GM21360 (cell line): Measurements from ENCODE around the gene PKHD1.
"Not testable (repeated sequence)": the region's sequence is repeated elsewhere in the genome, so short reads cannot be mapped to it uniquely, and the experiment has no call there.

Experiments used
- ATAC-seq: cut with Tn5 transposase; IDR thresholded peaks from one replicate; pipeline ENCODE4 v1.9.1; 2021; ENCODE audit warnings: mild to moderate bottlenecking, moderate library complexity; ENCODE audit not compliant: unreplicated experiment

PKHD1 gene

DNA sequence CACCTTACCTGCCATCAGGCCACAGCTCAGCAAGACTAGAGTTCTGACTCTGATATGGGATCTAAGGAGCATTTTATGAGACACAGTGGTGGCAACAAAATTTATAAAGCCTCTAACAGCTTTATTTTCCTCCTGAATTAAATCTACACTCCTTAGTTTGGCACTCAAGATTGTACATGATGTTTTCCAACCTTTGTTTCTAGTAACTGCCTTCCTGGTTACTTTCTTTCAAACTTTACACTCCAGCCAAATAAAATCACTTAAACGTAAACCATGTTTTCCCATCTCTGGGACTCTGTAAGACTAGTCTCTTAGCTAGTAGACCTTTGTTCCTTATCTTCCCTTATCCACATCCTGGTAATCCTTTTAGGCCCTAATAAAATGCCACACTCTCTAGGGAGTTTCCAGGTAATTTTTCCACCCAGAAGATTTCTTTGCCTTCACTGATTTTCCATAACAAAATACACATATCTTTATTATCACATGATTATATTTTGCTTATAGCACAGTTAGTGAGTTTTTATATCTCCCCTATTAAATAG is 92.1 kb downstream of the PKHD1 start:
- no peak for ATAC-seq

DNA sequence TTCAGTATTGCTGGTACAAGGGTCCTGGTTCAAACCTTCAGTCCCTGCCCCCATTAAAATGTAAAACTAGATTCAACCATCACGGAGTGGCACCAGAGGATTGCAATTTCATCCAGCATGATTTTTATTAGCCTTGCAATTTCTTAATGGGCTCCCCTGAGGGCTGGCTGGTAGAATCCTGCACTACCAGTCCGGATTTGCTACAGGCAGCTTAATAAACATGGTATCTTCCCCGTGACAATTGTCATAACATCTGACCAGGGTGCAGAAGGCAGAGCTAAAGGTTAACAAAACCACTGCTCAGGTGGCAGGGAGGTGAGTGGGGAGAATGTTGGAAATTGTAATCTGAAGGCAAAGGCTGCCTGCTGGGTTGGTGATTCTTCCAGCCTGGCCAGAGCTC is 94.5 kb downstream of the PKHD1 start:
- ATAC-seq, result no peak

DNA sequence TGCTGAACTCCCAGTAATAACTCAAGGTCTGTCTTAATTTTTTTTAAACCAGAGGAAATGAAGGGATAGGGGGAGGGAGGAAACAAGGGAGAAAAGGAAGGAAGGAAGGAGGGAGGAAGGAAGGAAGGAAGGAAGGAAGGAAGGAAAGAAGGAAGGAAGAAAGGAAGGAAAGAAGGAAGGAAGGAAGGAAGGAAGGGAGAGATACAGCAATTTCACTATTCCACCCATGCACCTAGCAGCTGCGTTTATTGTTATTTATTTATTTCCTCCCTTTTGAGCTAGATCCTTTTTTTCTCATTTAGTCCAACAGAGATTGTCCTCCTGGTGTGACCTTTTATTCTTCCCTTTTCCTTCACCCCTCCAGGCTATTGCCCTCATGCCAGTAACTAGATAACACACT is 97.6 kb downstream of the PKHD1 start:
- ATAC-seq, result no peak

DNA sequence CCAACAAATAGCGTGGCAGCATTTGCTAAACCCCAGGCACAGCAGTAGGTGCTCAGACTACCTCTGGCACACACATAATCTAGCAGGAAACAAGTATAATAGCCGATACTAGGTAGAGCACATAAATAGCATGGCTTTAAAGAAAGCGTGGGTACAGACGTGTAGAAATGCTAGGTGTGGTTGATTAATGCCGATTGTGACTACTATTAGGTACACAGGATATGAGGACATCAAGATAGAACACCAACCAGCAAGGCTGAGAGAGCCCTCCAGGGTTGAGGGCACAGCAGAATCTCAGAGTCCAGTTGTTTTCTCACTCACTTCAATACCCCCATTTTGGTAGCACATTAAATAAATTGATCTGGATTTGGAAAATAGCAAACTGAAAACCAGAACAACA is 100.5 kb downstream of the PKHD1 start:
- ATAC-seq, result no peak

DNA sequence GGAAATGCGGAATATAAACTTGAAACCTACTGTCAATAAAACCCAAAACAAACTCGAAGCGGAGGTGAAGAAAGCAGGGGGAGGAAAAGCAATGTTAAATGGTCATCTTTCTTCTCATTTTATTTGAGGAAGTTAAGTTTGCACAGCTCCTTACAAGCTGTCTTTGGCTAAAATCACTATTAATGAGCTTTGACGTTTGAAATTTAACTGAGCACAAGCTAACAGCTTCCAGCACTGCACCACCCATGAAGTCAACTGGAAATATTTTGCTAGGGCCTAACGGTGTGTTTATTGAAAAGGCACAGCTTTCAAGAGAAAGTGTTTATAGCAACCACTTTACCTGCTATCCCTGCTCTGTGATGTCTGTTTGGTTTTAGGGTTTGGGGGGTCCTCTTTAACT is 103.8 kb downstream of the PKHD1 start:
- no peak for ATAC-seq

DNA sequence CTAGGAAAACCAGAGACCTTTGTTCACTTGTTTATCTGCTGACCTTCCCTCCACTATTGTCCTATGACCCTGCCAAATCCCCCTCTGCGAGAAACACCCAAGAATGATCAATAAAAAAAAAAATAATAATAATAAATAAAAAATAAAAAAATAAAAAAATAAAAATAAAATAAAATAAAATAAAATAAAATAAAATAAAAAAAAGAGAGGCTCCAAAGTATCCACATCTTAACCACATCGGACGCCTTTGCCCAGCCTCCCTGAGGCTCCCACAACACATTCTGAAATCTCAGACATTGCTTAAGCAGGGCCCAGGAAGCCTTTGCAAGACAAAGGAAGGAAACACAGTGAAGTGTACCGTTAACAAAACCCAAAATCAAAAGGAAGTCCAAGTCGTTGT is 104.7 kb downstream of the PKHD1 start:
- not testable (repeated sequence) for ATAC-seq

DNA sequence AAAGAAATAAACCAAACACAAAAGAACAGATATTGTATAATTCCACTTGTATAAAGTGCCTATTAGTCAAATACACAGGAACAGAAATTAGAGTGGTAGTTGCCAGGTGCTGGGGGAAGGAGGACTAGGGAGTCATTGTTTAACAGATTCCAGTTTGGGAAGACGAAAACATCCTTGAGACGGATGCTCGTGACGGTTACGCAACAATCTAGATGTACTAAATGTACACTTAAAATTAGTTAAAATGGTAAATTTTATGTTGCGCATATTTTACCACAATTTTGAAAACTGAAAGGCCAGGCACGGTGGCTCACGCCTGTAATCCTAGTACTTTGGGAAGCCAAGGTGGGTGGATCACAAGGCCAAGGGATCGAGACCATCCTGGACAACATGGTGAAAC is 111.0 kb downstream of the PKHD1 start:
- no peak for ATAC-seq

DNA sequence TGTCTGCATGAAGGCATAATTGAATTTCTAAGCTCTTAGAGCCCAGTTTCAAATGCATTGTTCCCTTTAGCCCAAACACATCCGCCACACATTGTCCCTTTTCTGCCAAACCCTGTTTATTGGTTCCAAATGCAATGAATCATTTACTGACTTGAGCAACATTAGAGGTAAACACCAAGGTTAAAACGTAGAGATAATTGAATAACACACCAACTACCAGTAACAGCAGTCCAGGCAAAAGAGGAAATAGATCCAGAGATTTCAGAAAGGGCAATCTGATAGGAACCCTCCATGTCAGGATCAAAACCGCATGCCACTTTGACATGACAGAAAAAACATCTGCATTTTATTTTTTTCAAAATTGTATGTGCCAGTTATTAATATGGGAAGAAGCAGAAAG is 114.8 kb downstream of the PKHD1 start:
- no peak for ATAC-seq

DNA sequence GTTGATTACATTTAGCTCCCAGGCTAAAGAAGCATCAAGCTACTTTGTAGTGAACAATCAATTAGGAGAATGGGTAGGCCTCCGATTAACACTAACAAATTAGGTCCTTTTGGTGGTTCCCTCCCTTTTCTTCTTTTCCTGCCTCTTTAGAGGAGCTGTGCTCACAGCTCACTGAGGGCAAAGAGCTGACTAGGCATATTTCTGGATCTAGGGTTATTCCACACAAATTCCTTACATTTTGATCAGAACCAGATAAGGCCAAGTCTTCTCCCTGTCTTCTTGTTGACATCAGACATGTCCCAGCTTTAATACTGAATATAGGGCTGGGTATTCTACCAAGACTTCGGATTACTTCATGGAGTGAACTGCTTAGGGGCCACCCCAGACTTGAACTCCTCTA is 119.1 kb downstream of the PKHD1 start:
- no peak for ATAC-seq

DNA sequence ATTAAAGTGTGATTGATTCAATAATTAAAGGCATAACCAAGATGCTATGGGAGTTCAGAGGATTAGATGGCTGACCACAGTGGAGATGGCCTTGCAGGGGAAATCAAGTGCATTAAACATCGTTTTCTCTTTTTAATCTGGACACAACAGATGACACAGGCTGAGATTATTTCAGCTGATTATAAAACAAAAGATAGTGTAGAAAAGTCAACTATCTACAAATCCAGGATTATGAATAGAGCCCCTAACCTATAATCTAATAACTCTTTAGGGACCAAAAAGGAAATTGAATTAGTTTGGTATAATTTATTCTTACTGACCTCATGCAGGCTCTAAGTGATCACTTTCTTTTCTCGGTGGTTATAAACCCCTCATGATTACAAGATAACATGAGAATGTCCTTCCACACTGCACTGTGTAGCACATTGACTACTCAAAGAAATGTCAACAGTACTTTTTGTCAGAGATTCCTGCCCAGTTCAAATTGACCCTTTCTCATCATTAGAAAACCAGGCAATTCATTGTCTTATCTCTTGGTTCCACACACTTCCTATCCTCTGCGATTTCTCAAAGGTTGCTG is 122.1 kb downstream of the PKHD1 start:
- ATAC-seq, result no peak

DNA sequence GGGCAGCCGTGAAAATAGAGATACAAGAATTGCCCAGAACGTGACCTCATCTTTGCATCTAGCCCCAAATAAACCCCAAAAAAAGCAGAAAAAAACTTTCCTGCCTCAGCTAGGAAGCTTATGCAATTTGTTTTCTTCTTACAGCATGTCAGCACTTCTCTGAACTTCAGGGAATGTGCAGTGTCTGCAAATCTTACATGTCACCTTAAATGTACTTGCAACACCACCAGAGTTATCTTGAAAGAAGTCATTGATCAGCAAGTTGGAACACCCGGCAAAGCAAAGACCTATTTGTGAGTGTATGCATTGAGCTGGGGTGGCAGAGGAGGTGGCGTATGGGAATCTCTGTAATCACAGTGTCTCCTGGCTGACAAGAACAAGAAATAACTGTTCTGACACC is 123.4 kb downstream of the PKHD1 start:
- ATAC-seq, result no peak

DNA sequence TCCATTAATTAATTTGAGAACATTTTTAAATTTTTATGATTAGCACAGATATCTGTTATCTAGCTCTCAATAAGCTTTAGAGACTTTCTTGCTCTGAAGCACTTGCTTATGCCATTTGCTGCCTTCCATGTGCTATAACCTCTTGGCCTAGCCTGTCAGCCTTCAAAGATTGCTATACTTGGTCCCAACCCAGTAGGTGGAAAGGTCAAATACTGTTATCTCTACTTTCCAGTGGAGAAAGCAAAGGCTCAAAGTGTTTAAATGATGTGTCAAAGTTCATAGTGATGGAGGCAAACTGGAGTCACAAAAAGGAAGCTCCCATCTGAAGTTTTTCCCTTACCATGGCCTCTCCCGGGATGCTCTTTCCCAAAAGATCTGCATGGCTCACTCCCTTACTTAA is 125.1 kb downstream of the PKHD1 start:
- ATAC-seq, result no peak

DNA sequence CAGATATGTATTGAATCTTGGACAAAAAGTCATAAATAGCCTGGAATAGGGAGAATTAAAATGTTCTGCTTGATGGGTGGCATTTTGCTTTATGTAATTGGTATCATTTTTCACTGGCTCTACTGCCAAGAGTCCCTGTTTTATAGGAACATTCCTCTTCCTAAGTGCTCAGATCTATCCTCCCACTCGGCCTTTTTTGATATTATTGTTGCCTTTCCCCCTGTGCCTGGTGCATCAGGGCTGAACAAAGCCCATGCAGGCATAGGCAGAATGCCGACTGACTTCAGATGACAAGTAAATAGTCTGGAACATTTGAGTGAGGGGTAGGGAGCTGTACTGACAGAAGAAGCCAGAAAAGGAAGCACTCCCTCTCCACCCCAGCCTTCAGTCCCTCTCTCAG is 127.0 kb downstream of the PKHD1 start:
- no peak for ATAC-seq

DNA sequence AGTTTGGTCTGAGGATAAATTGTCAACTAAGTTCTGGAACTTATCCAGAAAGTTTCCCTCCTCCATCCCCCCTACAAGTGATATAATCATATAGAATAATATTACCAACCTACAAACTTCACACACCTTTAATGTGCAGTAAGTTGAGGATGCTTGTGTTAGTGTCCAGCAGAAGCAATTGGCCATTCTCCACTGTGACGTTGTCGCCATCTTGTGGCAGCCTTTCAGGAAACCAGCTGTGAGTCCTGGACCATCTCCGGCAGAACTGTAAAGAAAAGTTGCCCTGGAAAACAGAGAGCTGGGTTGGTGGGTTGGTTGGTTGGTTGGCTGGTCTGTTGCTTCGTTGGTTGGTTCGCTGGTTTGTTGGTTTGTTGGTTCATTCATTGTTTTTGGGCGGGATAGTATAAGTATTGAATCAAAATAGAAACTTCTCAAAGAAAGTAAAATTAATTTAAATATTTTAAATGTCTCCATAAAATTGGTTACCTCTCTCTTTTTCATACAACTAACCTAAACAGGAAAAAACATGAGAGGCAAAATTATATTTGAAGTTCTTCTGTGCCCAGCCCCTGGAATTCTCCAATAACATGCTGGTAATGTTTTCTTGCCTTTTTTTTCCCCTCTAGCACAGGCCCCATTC is 127.5 kb downstream of the PKHD1 start:
- peak; percentile 75 for ATAC-seq

DNA sequence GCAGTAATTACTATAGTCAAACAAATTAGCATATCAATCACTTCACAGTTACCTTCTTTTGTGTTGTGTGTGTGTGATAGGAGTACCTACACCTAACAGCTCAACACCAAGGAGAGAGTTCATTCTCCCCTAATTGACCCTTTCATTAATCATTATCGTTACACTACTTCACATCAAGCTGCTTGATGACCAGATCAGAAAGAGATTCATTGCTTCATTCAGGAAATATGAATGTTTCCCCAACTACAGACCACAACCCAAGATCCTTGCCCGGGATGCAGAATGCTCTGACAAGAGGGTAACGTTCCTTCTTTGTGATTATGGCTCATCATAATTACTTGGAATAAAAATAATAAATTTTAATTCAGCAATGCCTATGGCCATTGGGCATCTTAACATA is 132.7 kb downstream of the PKHD1 start:
- ATAC-seq, result no peak

DNA sequence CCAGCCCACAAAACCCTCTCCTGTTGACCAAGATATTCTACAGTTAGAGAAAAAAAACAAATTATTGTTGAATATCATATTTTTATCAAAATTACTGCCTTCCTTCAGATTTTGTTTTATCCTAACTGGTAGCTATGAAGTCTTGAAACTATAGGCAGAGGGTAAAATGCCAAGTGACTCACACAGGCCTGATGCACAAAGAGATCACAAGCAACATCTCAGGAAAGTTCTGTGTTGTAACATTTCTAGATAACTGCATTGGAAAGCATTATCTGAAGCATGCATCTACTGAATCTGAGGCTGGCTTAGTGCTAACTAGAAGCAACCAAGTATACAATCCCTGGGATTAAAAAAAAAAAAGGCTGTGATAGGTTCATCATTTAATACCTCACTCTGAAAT is 134.2 kb downstream of the PKHD1 start:
- no peak for ATAC-seq

DNA sequence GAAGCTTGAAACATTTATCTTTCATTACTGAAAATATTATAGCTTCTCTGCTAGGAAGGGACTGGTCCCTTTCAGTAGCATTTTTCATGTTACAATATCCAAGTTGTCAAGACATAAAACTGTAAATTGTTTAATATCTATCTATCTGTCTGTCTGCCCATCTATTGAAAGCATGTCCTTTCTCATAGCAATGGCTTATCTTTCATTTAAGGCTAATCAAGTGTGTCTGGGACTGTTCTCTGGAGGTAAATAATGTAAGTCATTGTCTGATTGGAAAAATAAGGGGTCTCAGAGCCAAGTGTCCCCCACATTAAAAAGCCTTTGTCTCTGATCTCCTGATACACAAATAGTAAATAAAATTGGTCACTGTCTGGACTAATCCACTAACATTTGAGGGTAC is 135.5 kb downstream of the PKHD1 start:
- no peak for ATAC-seq

DNA sequence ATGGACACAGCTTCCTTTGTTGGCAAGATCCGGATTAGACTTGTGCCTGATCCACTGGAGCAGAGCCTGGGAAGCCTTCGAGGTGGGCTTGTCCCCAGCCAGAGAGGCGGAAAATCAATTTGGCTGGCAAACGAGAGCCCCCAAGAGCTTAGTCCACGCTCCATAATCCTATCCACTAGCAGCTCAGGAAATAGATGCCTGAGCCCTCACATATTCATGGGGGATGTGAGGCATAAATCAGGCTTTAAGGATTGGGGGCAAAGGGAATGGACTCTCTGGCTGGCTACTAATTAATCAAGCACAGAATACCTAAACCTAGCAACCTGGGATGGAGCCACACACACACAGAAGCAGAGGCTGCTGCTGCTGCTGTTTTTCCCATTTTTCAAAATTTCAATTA is 137.9 kb downstream of the PKHD1 start:
- ATAC-seq, result no peak

DNA sequence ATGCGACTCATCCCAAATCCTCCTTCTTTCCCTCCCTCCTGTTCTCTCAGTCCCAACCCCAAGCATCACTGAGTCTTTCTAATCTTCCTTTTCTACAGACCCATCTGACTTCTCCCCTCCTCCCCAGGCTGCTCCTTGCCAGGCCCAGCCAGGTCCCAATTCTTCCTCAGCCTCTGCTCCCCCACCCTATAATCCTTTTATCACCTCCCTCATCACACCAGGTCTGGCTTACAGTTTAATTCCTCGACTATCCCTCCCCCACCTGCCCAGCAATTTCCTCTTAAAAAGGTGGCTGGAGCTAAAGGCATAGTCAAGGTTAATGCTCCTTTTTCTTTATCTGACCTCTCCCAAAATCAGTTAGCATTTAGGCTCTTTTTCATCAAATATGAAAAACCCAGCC is 147.7 kb downstream of the PKHD1 start:
- ATAC-seq, result not testable (repeated sequence)

DNA sequence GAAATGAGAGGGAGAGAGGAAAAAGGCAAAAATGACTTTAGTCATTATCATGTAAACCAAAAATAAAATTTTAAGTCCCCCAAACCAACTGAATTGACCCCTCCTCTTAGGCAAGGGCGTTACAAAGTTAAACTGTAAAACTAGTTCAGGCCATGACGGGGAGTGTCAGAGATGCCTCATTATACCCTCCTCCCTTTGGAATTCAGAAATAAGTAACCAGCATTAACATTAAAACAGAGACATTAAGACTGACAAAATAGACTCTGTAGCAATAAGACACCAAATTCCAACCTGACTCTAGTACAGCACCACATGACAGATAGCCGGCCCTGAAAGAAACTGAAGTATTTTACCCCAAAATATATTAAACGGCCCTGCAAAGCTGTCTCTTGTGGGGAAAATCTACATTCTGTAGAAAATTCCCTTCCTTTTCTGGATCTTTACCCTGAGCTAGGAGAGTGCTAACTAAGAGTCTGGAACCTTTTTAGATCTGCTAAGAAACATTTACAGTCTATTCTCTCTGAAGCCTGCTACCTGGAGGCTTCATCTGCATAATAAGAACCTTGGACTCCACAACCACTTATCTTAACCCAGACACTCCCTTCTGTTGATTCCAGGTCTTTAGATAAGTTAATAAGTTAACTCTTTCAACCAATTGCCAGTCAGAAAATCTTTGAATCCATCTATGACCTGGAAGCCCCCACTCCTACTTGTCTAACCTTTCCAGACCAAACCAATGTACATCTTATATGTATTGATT is 150.7 kb downstream of the PKHD1 start:
- no peak for ATAC-seq

DNA sequence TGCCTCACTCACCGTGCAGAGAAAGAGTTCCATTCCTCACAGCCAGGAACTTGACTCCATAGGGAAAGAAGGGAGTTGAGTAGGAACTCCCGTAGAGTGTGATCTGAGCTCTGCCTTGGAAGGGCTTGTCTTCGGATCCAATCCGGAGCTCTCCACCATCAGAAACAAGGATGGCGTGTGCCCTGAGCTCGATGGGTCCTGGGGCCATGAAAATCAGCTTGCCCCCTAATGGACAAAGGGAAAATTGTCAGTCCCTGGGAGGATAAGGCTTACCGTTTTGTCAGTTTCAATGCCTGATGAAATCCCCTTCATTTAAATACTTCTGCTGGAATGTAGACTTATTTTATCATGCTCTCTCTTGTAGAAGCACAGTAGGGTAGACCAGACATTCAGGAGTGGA is 153.3 kb downstream of the PKHD1 start:
- peak; percentile 65 for ATAC-seq

DNA sequence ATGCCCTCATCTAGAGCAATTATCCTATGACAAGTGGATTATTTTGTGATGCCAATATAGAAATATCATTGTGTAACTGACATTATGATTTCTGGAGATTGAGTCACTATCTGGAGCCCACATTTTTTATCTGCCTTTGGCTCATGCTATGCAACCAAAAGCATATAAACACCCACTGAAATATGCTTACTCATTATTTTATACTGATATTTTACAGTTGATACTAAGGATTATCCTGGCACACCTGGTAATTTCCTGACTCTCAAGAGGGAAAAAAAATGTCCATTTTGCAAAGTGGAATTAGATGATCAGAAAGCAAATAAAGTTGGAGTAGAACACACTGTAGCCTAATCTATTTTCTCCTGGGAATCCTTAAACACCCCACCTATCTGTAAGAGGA is 154.5 kb downstream of the PKHD1 start:
- ATAC-seq, result no peak
